ENCODE data around the gene DHFR2. TPM values are rescaled to one million over a fixed set of nuclear protein-coding genes. Genes with fewer than 3 reads are reported as not detected.

DHFR2 gene
- total and polyA plus RNA-seq, 2 of the 4 experiments (the other 2 are of a cell fraction), result 1.1 to 2.3 TPM

DNA sequence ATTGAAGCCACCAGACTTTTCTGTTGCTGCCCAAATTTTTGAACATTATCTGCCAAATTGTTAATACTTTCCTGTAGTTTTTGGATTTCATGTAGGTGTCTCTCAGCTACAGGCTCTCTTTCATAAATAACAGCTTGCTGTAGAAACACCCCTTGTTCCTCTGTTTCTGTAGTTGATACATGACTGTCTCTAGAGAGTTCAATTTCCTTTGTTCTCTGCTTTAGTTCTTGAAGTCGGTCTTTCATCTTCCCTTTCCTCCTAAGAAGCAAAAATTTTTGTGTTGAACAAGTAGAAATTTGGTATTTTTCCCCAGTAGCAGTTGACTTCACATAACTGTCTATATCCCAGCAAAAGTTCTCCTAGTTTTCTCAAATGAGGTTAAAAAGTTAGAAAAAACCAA is 47.7 kb downstream of the DHFR2 start:
- H3K4me2 ChIP-seq (ENCODE audit: low read depth, low read length), result no peak overlapping the region
- intact Hi-C loops (cut with micrococcal nuclease) (no loop called here), dilution Hi-C loops (cut with HindIII; ENCODE audit: low sequenced_read_pairs, unreplicated experiment) (no loop called here), in situ Hi-C loops (cut with MboI; ENCODE audit: low sequenced_read_pairs) (no loop called here)
- no peak for DNase-seq
- no peak overlapping the region for H4K91ac ChIP-seq (ENCODE audit: insufficient read depth, low read depth, low read length)
- H3K9me3 ChIP-seq (ENCODE audit: control insufficient read depth, insufficient read depth, low read length), result no peaks in the 10 kb centered on the region
- H2BK15ac ChIP-seq (ENCODE audit: low read depth, low read length), result no peak overlapping the region
- H3K14ac ChIP-seq (replicated peaks; ENCODE audit: low read depth, low read length), result no peak overlapping the region
- TF ChIP-seq, protein P1, sequence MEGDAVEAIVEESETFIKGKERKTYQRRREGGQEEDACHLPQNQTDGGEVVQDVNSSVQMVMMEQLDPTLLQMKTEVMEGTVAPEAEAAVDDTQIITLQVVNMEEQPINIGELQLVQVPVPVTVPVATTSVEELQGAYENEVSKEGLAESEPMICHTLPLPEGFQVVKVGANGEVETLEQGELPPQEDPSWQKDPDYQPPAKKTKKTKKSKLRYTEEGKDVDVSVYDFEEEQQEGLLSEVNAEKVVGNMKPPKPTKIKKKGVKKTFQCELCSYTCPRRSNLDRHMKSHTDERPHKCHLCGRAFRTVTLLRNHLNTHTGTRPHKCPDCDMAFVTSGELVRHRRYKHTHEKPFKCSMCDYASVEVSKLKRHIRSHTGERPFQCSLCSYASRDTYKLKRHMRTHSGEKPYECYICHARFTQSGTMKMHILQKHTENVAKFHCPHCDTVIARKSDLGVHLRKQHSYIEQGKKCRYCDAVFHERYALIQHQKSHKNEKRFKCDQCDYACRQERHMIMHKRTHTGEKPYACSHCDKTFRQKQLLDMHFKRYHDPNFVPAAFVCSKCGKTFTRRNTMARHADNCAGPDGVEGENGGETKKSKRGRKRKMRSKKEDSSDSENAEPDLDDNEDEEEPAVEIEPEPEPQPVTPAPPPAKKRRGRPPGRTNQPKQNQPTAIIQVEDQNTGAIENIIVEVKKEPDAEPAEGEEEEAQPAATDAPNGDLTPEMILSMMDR (conservative IDR thresholded peaks at IDR 0.05; ENCODE audit: low read depth, low read length), result no peak
- TF ChIP-seq MAZ (IDR thresholded peaks at IDR 0.05; ENCODE audit: borderline replicate concordance, low read depth, low read length) (no peak), RCOR1 (IDR thresholded peaks at IDR 0.05; ENCODE audit: insufficient replicate concordance, low read length) (no peak), FOS (IDR thresholded peaks at IDR 0.05; ENCODE audit: low read depth, low read length) (no peak), SMC3 (IDR thresholded peaks at IDR 0.05; ENCODE audit: low read depth, low read length) (no peak)
- no peak overlapping the region for H2BK120ac ChIP-seq (ENCODE audit: low read depth, low read length)
- no peak overlapping the region for H2AK5ac ChIP-seq (ENCODE audit: low read depth, low read length)
- no peaks in the 10 kb centered on the region for H3K27me3 ChIP-seq (ENCODE audit: control insufficient read depth, insufficient read depth, low read length)
- no peak overlapping the region for H2AFZ ChIP-seq (replicated peaks; ENCODE audit: low read length, poor library complexity)
- H3K36me3 ChIP-seq (ENCODE audit: control insufficient read depth, insufficient read depth, low read length), result no peaks in the 10 kb centered on the region
- no peak overlapping the region for H3K56ac ChIP-seq (ENCODE audit: extremely low read depth, insufficient read depth, low read length)
- no peak overlapping the region for H3K9ac ChIP-seq (ENCODE audit: low read depth, low read length)
- no peak overlapping the region for H4K8ac ChIP-seq (ENCODE audit: low read depth in 2 of 2, low read length in 2 of 2)
- H3K18ac ChIP-seq (ENCODE audit: low read depth, low read length), result no peak overlapping the region
- no TSS peak for BruUV-seq (replicated peaks)
- H3K23ac ChIP-seq (ENCODE audit: low read depth, low read length), result no peak overlapping the region
- ChIA-PET CTCF (interaction anchor here (1.4 to 1.8 kb wide), 2 partner anchors 10 to 13 kb away, joined by 4 read pairs; no protein-coding TSS in a partner anchor), POLR2A (ENCODE audit: unreplicated experiment) (interaction anchor here (0.6 kb wide), 1 partner anchor 11 kb away, joined by 8 read pairs; no protein-coding TSS in a partner anchor)
- no peak overlapping the region for H4K5ac ChIP-seq (ENCODE audit: low read depth, low read length)
- H2BK5ac ChIP-seq (ENCODE audit: low read depth, low read length, poor library complexity, severe bottlenecking), result no peak overlapping the region
- no peaks in the 10 kb centered on the region for H4K20me1 ChIP-seq (ENCODE audit: insufficient read depth, low read length)
- H3K4me3 ChIP-seq (ENCODE audit: insufficient read depth, low read depth, low read length), result no peak overlapping the region
- no peak overlapping the region for H2AK9ac ChIP-seq (replicated peaks; ENCODE audit: low read depth, low read length, poor library complexity)
- no peak for ATAC-seq (ENCODE audit: low read depth)
- no peaks in the 10 kb centered on the region for H3K79me1 ChIP-seq (ENCODE audit: low read depth in 1 of 2, low read length in 2 of 2)
- H2BK20ac ChIP-seq (ENCODE audit: low read depth, low read length), result no peak overlapping the region
- no CpG with 5 or more reads among the region's 1 CpG for WGBS, 2 experiments (ENCODE audit: extremely low coverage in 2 of 2, insufficient read length in 1 of 2)
- H3K9me1 ChIP-seq (ENCODE audit: insufficient read depth, low read length), result no peaks in the 10 kb centered on the region
- no peak overlapping the region for H3K4ac ChIP-seq (ENCODE audit: low read depth, low read length)
- no peaks in the 10 kb centered on the region for H3K4me1 ChIP-seq (ENCODE audit: control insufficient read depth, insufficient read depth, low read length)
- no peak overlapping the region for H3K27ac ChIP-seq (ENCODE audit: insufficient read depth, low read length)

All from IMR-90 (cell line).